K562 (cell line): Measurements from ENCODE around the gene CHCHD10. TPM values are rescaled to one million over a fixed set of nuclear protein-coding genes. Genes with fewer than 3 reads are reported as not detected.

Source experiments
- ATAC-seq: fragments of 200-7000 bp; cut with Tn5 transposase; 3 replicates; pipeline ENCODE4 v1.9.1; 2020; ENCODE audit warnings: moderate library complexity
- BruUV-seq: library from RNA; stranded (reverse); fragments of 400-500 nt; replicated peaks from 2 replicates; lab custom pipeline; 2021; lab: Mats Ljungman, UMichigan
- CTCF ChIA-PET: fragments of 300-600 bp; formaldehyde crosslinking; extraction: SDS; loops from one replicate; lab custom pipeline; 2021; ENCODE audit warnings: low intra/inter-chr PET ratio; lab: Yijun Ruan, JAX
- POLR2A ChIA-PET: fragments of 300-600, 350-650 bp; sonication (Branson Sonifier 250); formaldehyde crosslinking; extraction: SDS; loops from one replicate; lab custom pipeline; 2021; ENCODE audit warnings: antibody characterized with exemption, inconsistent platforms; lab: Yijun Ruan, JAX
- DNase-seq, 4 experiments: peaks; one replicate each; pipeline versions ENCODE4 v3.0.0 to v3.0.0-alpha.2; 2011 to 2018; ENCODE audit warnings: low spot score in 3 of 4, mixed read lengths in 3 of 4; ENCODE audit errors: extremely low read depth in 1 of 4
- FAIRE-seq: peaks from 2 replicates; lab custom pipeline; 2011; peaks lifted over from hg19 to GRCh38; lab: Jason Lieb, UNC
- H2AFZ ChIP-seq: 2 replicates; pipeline ENCODE4 v1.6.0; 2011; ENCODE audit warnings: low read depth, low read length, control low read depth, inconsistent platforms
- H3K27ac ChIP-seq: fragments of 200-600 bp; 3 replicates; pipeline ENCODE4 v1.8.0; 2011; ENCODE audit warnings: low read depth, mild to moderate bottlenecking, control low read depth, inconsistent platforms, low read length, moderate library complexity, mixed read lengths; ENCODE audit errors: extremely low read depth
- H3K27me3 ChIP-seq, 2 experiments: fragments of 300-600 bp in 1 of 2; 2 replicates in 1 of 2; 3 replicates in 1 of 2; pipeline versions ENCODE4 v1.6.0 to v1.8.0; 2011; ENCODE audit warnings: inconsistent platforms in 2 of 2, low read length in 2 of 2, mild to moderate bottlenecking in 1 of 2, mixed read lengths in 1 of 2, moderate library complexity in 1 of 2; ENCODE audit not compliant: control insufficient read depth in 2 of 2, insufficient read depth in 2 of 2
- H3K36me3 ChIP-seq: fragments of 300-600 bp; 3 replicates; pipeline ENCODE4 v1.8.0; 2011; ENCODE audit warnings: mild to moderate bottlenecking, low read length, inconsistent platforms; ENCODE audit not compliant: control insufficient read depth, insufficient read depth
- H3K4me1 ChIP-seq, 2 experiments: fragments of 200-600 bp in 1 of 2; replicated peaks in 1 of 2; 2 replicates in 1 of 2; 3 replicates in 1 of 2; pipeline versions ENCODE4 v1.5.1 to v1.8.0; 2011; ENCODE audit warnings: inconsistent platforms in 2 of 2, low read length in 2 of 2, mild to moderate bottlenecking in 1 of 2, mixed read lengths in 1 of 2, moderate library complexity in 1 of 2; ENCODE audit not compliant: control insufficient read depth in 2 of 2, insufficient read depth in 2 of 2
- H3K4me2 ChIP-seq: 2 replicates; pipeline ENCODE4 v1.6.1; 2011; ENCODE audit warnings: low read length, control low read depth, inconsistent platforms, mixed read lengths; ENCODE audit not compliant: insufficient read depth
- H3K4me3 ChIP-seq: fragments of 200-600 bp; sonication (generic), shearing (Covaris generic); 2 replicates; pipeline ENCODE4 v1.5.1; 2016; ENCODE audit warnings: control low read depth, inconsistent platforms
- H3K79me2 ChIP-seq: fragments of 200-600 bp; 3 replicates; pipeline ENCODE4 v1.8.0; 2011; ENCODE audit warnings: low read length, inconsistent platforms; ENCODE audit not compliant: control insufficient read depth, insufficient read depth
- H3K9ac ChIP-seq, 2 experiments: 2 replicates each; pipeline versions ENCODE4 v1.6.0 to v1.6.1; 2011; ENCODE audit warnings: low read depth in 2 of 2, low read length in 2 of 2, control low read depth in 1 of 2, inconsistent platforms in 1 of 2, mild to moderate bottlenecking in 1 of 2, mixed read lengths in 1 of 2; ENCODE audit not compliant: insufficient read depth in 1 of 2
- H3K9me1 ChIP-seq: one replicate; pipeline ENCODE4 v1.6.0; 2011; ENCODE audit warnings: inconsistent platforms, mild to moderate bottlenecking, low read length, moderate library complexity; ENCODE audit not compliant: control insufficient read depth, insufficient read depth
- H3K9me3 ChIP-seq: replicated peaks from 2 replicates; pipeline ENCODE4 v1.5.1; 2011; ENCODE audit warnings: low read depth, low read length, inconsistent platforms; ENCODE audit not compliant: control insufficient read depth, insufficient read depth
- H4K20me1 ChIP-seq: replicated peaks from 2 replicates; pipeline ENCODE4 v1.6.1; 2011; ENCODE audit warnings: low read length, inconsistent platforms, mixed read lengths; ENCODE audit not compliant: control insufficient read depth, insufficient read depth
- CAMTA2 ChIP-seq: fragments of 250-450 bp; sonication (Bioruptor Pico); conservative IDR thresholded peaks from 2 replicates; pipeline ENCODE4 v1.5.1; 2022
- CREB1 ChIP-seq, 2 experiments: sonication (generic) in 1 of 2; formaldehyde crosslinking in 1 of 2; IDR thresholded peaks; 2 replicates each; pipeline versions ENCODE4 v1.6.1 to v1.8.0; 2012 to 2022; ENCODE audit warnings: inconsistent platforms in 1 of 2, mild to moderate bottlenecking in 1 of 2, missing genetic modification reagents in 1 of 2, moderate library complexity in 1 of 2
- ELF4 ChIP-seq: fragments of 450-650 bp; formaldehyde crosslinking; IDR thresholded peaks from 2 replicates; pipeline ENCODE4 v1.4.0; 2022; ENCODE audit warnings: missing genetic modification characterization
- HNRNPL ChIP-seq: fragments of 200-400 bp; formaldehyde crosslinking; IDR thresholded peaks from 2 replicates; pipeline ENCODE4 v1.6.1; 2017; ENCODE audit warnings: low read depth, mild to moderate bottlenecking, low read length
- KAT7 ChIP-seq: sonication (generic); formaldehyde crosslinking; IDR thresholded peaks from 2 replicates; pipeline ENCODE4 v1.8.0; 2022; ENCODE audit warnings: missing genetic modification reagents, mild to moderate bottlenecking, borderline replicate concordance
- MAFF ChIP-seq: IDR thresholded peaks from 2 replicates; pipeline ENCODE4 v1.6.1; 2012; ENCODE audit warnings: low read length, improper control_type of control experiment
- MBD2 ChIP-seq: sonication (generic); IDR thresholded peaks from 2 replicates; pipeline ENCODE4 v1.6.1; 2016; ENCODE audit warnings: low read depth, borderline replicate concordance
- NFE2 ChIP-seq: IDR thresholded peaks from 2 replicates; pipeline ENCODE4 v1.6.1; 2014; ENCODE audit warnings: antibody characterized with exemption, low read depth
- SMARCA4 ChIP-seq: fragments of 450-650 bp; IDR thresholded peaks from 2 replicates; pipeline ENCODE4 v1.6.1; 2016
- TAF7 ChIP-seq: fragments of 450-650 bp; IDR thresholded peaks from 2 replicates; pipeline ENCODE4 v1.6.1; 2016; ENCODE audit warnings: missing genetic modification characterization, missing compliant biosample characterization
- TEAD4 ChIP-seq, 2 experiments: sonication (generic) in 1 of 2; formaldehyde crosslinking in 1 of 2; IDR thresholded peaks; 2 replicates each; pipeline versions ENCODE4 v1.6.1 to v1.8.0; 2012 to 2022; ENCODE audit warnings: borderline replicate concordance in 1 of 2, inconsistent platforms in 1 of 2, low read length in 1 of 2, mild to moderate bottlenecking in 1 of 2, missing genetic modification reagents in 1 of 2
- U2AF1 ChIP-seq: fragments of 200-400 bp; formaldehyde crosslinking; optimal IDR thresholded peaks from 2 replicates; pipeline ENCODE3; 2017; ENCODE audit warnings: mild to moderate bottlenecking, low read depth, low read length, moderate library complexity
- XRCC3 ChIP-seq: fragments of 450-650 bp; IDR thresholded peaks from 2 replicates; pipeline ENCODE4 v1.6.1; 2017; ENCODE audit warnings: mild to moderate bottlenecking, moderate library complexity
- XRCC4 ChIP-seq: IDR thresholded peaks from one replicate; pipeline ENCODE4 v1.6.1; 2011; ENCODE audit not compliant: insufficient read depth, insufficient read length; ENCODE audit errors: extremely low read depth
- ZC3H8 ChIP-seq: fragments of 450-650 bp; IDR thresholded peaks from 2 replicates; pipeline ENCODE4 v1.6.1; 2017
- whole genome bisulfite sequencing: fragments of 100-300 bp; shearing (Covaris generic); methylation state at CpG from one replicate; pipeline ENCODE4 v1.1.6; 2016; ENCODE audit warnings: low coverage, mixed read lengths; ENCODE audit not compliant: insufficient coverage; ENCODE audit errors: missing lambda C conversion rate; 5-methylcytosine and 5-hydroxymethylcytosine counted together
- in situ Hi-C: fragments of 300-500 bp; cut with MboI; formaldehyde crosslinking; loops from 4 replicates; pipeline ENCODE4 v1.15.0; 2018; ENCODE audit warnings: inconsistent platforms, mixed read lengths
- intact Hi-C: fragments of 100-400 bp; cut with micrococcal nuclease; formaldehyde crosslinking; loops from 2 replicates; pipeline ENCODE4 v1.14.2; 2022
- polyA plus RNA-seq, 8 experiments: library from polyadenylated mRNA; depleted of rRNA in 4 of 8; stranded (reverse) in 5 of 8; unstranded in 3 of 8; fragments of >200 nt; fragmentation: Nextera tagmentation in 2 of 8; fragmentation: Illumina TruSeq in 1 of 8; extraction: Ambion mirVana in 2 of 8; extraction: Trizol in 1 of 8; gene quantifications; 2 replicates each; pipeline versions ENCODE4 v1.2.1 to v1.2.3, GENCODE V29; 2011 to 2014; ENCODE audit warnings: inconsistent platforms in 1 of 8, missing spikeins in 1 of 8
- total RNA-seq, 7 experiments: library from RNA; depleted of rRNA in 6 of 7; stranded (reverse); fragments of >200 nt in 6 of 7; fragmentation: Illumina TruSeq in 2 of 7; extraction: Trizol in 2 of 7; gene quantifications; 2 replicates each; pipeline versions ENCODE4 v1.2.1 to v1.2.3, GENCODE V29; 2011 to 2021; ENCODE audit warnings: low replicate concordance in 1 of 7
- TF ChIP-seq, protein P1 (sequence below), 3 experiments: fragments of 200-800 bp in 1 of 3; fragments of 250-450 bp in 1 of 3; fragments of 450-650 bp in 1 of 3; sonication (Bioruptor Pico) in 1 of 3; sonication (Bioruptor generic) in 1 of 3; formaldehyde crosslinking in 1 of 3; IDR thresholded peaks; 2 replicates each; pipeline versions ENCODE4 v1.6.1 to v1.8.0; 2016 to 2022; ENCODE audit warnings: mild to moderate bottlenecking in 2 of 3, missing genetic modification characterization in 2 of 3, missing compliant biosample characterization in 1 of 3, moderate library complexity in 1 of 3

CHCHD10 gene
- total and polyA plus RNA-seq, 9 of the 15 experiments (the other 6 are each of a cell fraction or from before 2014, with no cell fraction given), result 15.2 to 292 (median 102) TPM

DNA sequence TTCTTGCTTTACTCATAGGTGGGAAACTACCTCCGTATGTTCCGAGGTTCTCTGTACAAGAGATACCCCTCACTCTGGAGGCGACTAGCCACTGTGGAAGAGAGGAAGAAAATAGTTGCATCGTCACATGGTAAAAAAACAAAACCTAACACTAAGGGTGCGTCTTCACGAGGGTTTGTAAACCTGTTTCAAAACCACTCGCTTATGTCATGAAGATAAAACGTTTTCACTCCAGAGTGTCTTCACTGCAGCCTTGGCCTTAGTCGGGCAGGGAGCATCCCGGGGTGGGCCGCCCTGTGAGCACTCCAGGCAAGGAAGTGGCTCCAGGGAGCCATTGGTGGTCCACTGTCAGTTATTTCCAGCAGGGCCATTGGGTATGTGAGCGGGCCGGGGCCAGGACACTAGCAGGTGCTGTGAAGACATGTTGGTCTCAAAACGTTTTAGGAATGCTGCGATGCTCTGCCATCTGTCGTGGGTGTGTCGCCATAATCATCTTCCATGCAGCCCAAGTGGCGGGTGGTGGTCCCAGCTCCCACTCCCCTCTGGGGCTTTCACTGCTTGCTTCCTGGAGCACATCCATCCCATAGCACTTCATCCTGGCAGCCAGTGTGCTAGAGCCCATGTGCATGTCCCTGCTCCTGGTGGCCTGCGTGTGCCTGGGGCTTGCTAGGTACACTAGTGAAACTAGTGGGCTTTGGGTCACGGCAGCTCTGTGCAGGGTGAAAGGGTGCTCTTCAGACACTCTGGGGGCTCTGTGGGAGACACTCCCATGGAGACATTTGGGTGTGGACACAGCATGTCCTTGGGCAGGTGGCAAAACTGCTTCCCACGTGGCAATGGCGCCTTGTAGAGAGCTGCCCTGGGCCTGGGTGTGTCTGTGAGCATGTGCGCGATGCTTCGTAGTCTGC lies 24.2 kb upstream of the CHCHD10 start:
- DNase-seq (no peak), FAIRE-seq (no peak), ATAC-seq (no peak)
- POLR2A ChIA-PET, result interaction anchor here (0.6 kb wide), 1 partner anchor 1982 kb away, joined by 3 read pairs; no protein-coding TSS in a partner anchor
- peak overlapping the region in 1 of 2 experiments; percentile 35; a peak in 1 of 4 replicates for H3K9ac ChIP-seq
- H3K4me1 ChIP-seq, result peaks cover 4 to 10% of the 10 kb centered on the region in 2 experiments; a peak in 2 of 5 replicates
- in situ Hi-C loops, result no loop called here
- H3K79me2 ChIP-seq, result peaks cover 44% of the 10 kb centered on the region
- H3K4me3 ChIP-seq, result no peak overlapping the region
- CTCF ChIA-PET, result no interaction called here
- 90% methylated on average over 15 of the region's 25 CpGs for WGBS
- H3K27me3 ChIP-seq, result no peaks in the 10 kb centered on the region
- intact Hi-C loops, result no loop called here
- no peaks in the 10 kb centered on the region for H3K9me1 ChIP-seq
- H4K20me1 ChIP-seq, result peaks cover 10% of the 10 kb centered on the region
- H3K27ac ChIP-seq, result no peak overlapping the region
- no peak overlapping the region for H3K4me2 ChIP-seq
- BruUV-seq, result no TSS peak
- H2AFZ ChIP-seq, result no peak overlapping the region
- H3K9me3 ChIP-seq, result no peaks in the 10 kb centered on the region
- peaks cover 58% of the 10 kb centered on the region for H3K36me3 ChIP-seq
- TF ChIP-seq TAF7 (tag) (no peak), XRCC3 (no peak), ELF4 (CRISPR knock-in tag) (no peak), XRCC4 (no peak), U2AF1 (no peak), TEAD4 (IDR thresholded peaks at IDR 0.05; ENCODE audit: low read length) (no peak), TEAD4 (CRISPR knock-in tag; IDR thresholded peaks at IDR 0.05; ENCODE audit: borderline replicate concordance) (no peak), CAMTA2 (no peak), HNRNPL (no peak), KAT7 (no peak), CREB1 (IDR thresholded peaks at IDR 0.05) (no peak), CREB1 (CRISPR knock-in tag; IDR thresholded peaks at IDR 0.05) (no peak), ZC3H8 (no peak), NFE2 (no peak), SMARCA4 (no peak), MBD2 (no peak), MAFF (no peak)
- TF ChIP-seq, protein P1, sequence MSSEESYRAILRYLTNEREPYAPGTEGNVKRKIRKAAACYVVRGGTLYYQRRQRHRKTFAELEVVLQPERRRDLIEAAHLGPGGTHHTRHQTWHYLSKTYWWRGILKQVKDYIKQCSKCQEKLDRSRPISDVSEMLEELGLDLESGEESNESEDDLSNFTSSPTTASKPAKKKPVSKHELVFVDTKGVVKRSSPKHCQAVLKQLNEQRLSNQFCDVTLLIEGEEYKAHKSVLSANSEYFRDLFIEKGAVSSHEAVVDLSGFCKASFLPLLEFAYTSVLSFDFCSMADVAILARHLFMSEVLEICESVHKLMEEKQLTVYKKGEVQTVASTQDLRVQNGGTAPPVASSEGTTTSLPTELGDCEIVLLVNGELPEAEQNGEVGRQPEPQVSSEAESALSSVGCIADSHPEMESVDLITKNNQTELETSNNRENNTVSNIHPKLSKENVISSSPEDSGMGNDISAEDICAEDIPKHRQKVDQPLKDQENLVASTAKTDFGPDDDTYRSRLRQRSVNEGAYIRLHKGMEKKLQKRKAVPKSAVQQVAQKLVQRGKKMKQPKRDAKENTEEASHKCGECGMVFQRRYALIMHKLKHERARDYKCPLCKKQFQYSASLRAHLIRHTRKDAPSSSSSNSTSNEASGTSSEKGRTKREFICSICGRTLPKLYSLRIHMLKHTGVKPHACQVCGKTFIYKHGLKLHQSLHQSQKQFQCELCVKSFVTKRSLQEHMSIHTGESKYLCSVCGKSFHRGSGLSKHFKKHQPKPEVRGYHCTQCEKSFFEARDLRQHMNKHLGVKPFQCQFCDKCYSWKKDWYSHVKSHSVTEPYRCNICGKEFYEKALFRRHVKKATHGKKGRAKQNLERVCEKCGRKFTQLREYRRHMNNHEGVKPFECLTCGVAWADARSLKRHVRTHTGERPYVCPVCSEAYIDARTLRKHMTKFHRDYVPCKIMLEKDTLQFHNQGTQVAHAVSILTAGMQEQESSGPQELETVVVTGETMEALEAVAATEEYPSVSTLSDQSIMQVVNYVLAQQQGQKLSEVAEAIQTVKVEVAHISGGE (CRISPR knock-in tag; IDR thresholded peaks at IDR 0.05), result no peak
